Measurements from ENCODE around the gene ZBED2.

DNA sequence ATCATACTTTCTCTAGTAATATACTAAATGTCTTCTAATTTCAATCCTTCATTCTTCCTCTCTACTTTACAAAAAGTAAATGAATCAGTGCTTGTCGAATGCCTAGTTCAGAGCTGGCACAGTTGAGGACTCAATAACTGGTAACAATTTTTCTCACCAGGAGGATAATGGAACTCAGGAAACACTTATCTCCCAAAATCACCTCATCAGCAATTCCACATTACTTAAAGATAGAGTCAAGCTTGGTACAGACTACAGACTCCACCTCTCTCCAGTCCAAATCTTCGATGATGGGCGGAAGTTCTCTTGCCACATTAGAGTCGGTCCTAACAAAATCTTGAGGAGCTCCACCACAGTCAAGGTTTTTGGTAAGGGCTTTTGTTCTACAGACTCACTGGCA is 16.3 kb downstream of the ZBED2 start:
- TF ChIP-seq REST (tag by site-specific recombination; IDR thresholded peaks at IDR 0.05) (no peak), CTCF (tag by site-specific recombination; IDR thresholded peaks at IDR 0.05) (no peak), ZFP3 (tag by site-specific recombination; IDR thresholded peaks at IDR 0.05; ENCODE audit: low read depth) (no peak), GLIS1 (tag by site-specific recombination; IDR thresholded peaks at IDR 0.05) (no peak)
